Medulla oblongata (tissue), 1 donor: Measurements from ENCODE around the gene POC1A.

ENCODE experiments used
- DNase-seq: peaks from one replicate; pipeline ENCODE4 v3.0.0-alpha.2; 2015; ENCODE audit errors: extremely low spot score

POC1A gene

GRCh38 chr3:52150860-52151259, 3.4 kb downstream of the POC1A start:
- no peak for DNase-seq

- DNase-seq, result no peak
Observed at GRCh38 chr3:52150357-52150756, 3.9 kb downstream of the POC1A start.

GRCh38 chr3:52149726-52150125, 4.5 kb downstream of the POC1A start:
- no peak for DNase-seq

GRCh38 chr3:52149021-52149420, 5.2 kb downstream of the POC1A start:
- no peak for DNase-seq

GRCh38 chr3:52147804-52148203, 6.4 kb downstream of the POC1A start:
- no peak for DNase-seq

- no peak for DNase-seq
Observed at GRCh38 chr3:52146811-52147210, 7.4 kb downstream of the POC1A start.

- no peak for DNase-seq
Observed at GRCh38 chr3:52146189-52146588, 8.0 kb downstream of the POC1A start.

GRCh38 chr3:52145736-52146110, 8.5 kb downstream of the POC1A start:
- no peak for DNase-seq

GRCh38 chr3:52144796-52145735, 9.2 kb downstream of the POC1A start:
- no peak for DNase-seq

- peak; percentile 89 for DNase-seq
Observed at GRCh38 chr3:52144034-52144795, 10.0 kb downstream of the POC1A start.

GRCh38 chr3:52143616-52144015, 10.6 kb downstream of the POC1A start:
- DNase-seq, result no peak

- DNase-seq, result no peak
Observed at GRCh38 chr3:52143156-52143555, 11.1 kb downstream of the POC1A start.

- DNase-seq, result no peak
Observed at GRCh38 chr3:52141751-52142150, 12.5 kb downstream of the POC1A start.

- DNase-seq, result no peak
Observed at GRCh38 chr3:52140769-52141168, 13.5 kb downstream of the POC1A start.

GRCh38 chr3:52140000-52140399, 14.2 kb downstream of the POC1A start:
- DNase-seq, result no peak

- no peak for DNase-seq
Observed at GRCh38 chr3:52137311-52137710, 16.9 kb downstream of the POC1A start.

GRCh38 chr3:52136513-52136912, 17.7 kb downstream of the POC1A start:
- no peak for DNase-seq

GRCh38 chr3:52135332-52135731, 18.9 kb downstream of the POC1A start:
- no peak for DNase-seq

GRCh38 chr3:52134761-52135160, 19.5 kb downstream of the POC1A start:
- DNase-seq, result no peak

GRCh38 chr3:52132930-52133329, 21.3 kb downstream of the POC1A start:
- no peak for DNase-seq

GRCh38 chr3:52132041-52132440, 22.2 kb downstream of the POC1A start:
- no peak for DNase-seq

GRCh38 chr3:52130966-52131622, 23.1 kb downstream of the POC1A start:
- DNase-seq, result no peak
